ENCODE results near the gene SMIM41. TPM values are rescaled to one million over a fixed set of nuclear protein-coding genes. Genes with fewer than 3 reads are reported as not detected.
A peak's percentile ranks its signal among the peaks of the same experiment; 100 is the strongest.
"Not testable (repeated sequence)": the region's sequence is repeated elsewhere in the genome, so short reads cannot be mapped to it uniquely, and the experiment has no call there.

SMIM41 gene
- total RNA-seq, 1 experiment from 2014 or later = not detected

- intact Hi-C loops (cut with micrococcal nuclease; ENCODE audit: unreplicated experiment) = no loop called here
- peaks cover 18% of the 10 kb centered on the region for H3K27me3 ChIP-seq (ENCODE audit: control insufficient read depth, insufficient read depth, low read length)
- no peaks in the 10 kb centered on the region for H3K9me3 ChIP-seq (ENCODE audit: control insufficient read depth, insufficient read depth, low read depth, low read length)
- TF ChIP-seq TCF7L2 (IDR thresholded peaks at IDR 0.05; ENCODE audit: low read depth, low read length) (no peak), SIN3A (IDR thresholded peaks at IDR 0.05; ENCODE audit: borderline replicate concordance, insufficient read depth, low read depth, low read length) (no peak), REST (IDR thresholded peaks at IDR 0.05; ENCODE audit: insufficient read depth in 1 of 2, low read depth in 2 of 2, low read length in 1 of 2) (no peak), POLR2AphosphoS5 (IDR thresholded peaks at IDR 0.05; ENCODE audit: low read depth, low read length) (no peak), CTCF (IDR thresholded peaks at IDR 0.05) (no peak)
- CTCF ChIA-PET = interaction anchor here (0.6 kb wide), 1 partner anchor 463 kb away, joined by 3 read pairs; no protein-coding TSS in a partner anchor
- no peaks in the 10 kb centered on the region; the same call in 1 of the 2 replicates for H3K4me1 ChIP-seq (ENCODE audit: control insufficient read depth, insufficient read depth, low read length)
- no peaks in the 10 kb centered on the region for H3K36me3 ChIP-seq (ENCODE audit: control insufficient read depth, insufficient read depth, low read length)
- in situ Hi-C loops (cut with HindIII; ENCODE audit: low pct_unique_long_range_greater_than_20kb, low sequenced_read_pairs) = no loop called here
- POLR2A ChIA-PET = no interaction called here
- H3K4me3 ChIP-seq (ENCODE audit: low read depth in 2 of 2, low read length in 2 of 2) = no peak overlapping the region
- BruUV-seq (replicated peaks) = no TSS peak
- H3K27ac ChIP-seq (ENCODE audit: low read length) = no peak overlapping the region
- ATAC-seq (no peak), DNase-seq (ENCODE audit: low read depth, low spot score) (no peak)
Observed at GRCh38 chr12:52096332-52097044, 17.0 kb downstream of the SMIM41 start.

DNA sequence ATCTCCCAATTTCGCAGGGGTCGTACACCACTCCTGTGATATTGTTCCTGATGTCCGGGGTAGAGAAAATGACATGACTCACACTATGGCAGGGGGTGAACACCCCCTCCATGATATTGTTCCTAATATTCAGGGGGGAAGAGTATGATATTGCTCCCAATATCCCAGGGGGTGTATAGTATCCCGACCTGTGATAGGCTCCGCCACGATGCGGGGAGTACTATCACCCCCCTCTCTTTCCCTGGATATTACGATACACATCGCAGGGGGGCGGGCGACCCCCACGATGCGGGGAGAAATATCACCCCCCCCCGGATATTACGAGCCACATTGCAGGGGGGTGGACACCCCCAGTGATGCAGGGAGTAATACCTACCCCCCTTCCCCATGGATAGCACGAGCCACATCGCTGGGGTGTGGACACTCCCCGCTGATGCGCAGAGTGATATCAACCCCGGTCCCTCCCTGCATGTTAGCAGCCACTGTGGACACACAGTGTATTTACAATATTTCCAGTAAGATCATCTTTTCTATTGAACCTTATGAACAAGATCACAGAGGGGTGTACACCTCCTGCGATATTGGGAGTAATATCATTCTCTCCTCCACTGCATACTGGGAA lies 17.7 kb downstream of the SMIM41 start:
- Histone ChIP-seq H3K27me3 (ENCODE audit: control insufficient read depth, insufficient read depth, low read length) (peaks cover 15% of the 10 kb centered on the region), H3K4me1 (ENCODE audit: control insufficient read depth, insufficient read depth, low read length) (no peaks in the 10 kb centered on the region; the same call in 1 of the 2 replicates), H3K27ac (ENCODE audit: low read length) (no peak overlapping the region), H3K36me3 (ENCODE audit: control insufficient read depth, insufficient read depth, low read length) (no peaks in the 10 kb centered on the region), H3K9me3 (ENCODE audit: control insufficient read depth, insufficient read depth, low read depth, low read length) (no peaks in the 10 kb centered on the region), H3K4me3 (ENCODE audit: low read depth in 2 of 2, low read length in 2 of 2) (no peak overlapping the region)
- CTCF ChIA-PET = interaction anchor here (0.6 kb wide), 1 partner anchor 463 kb away, joined by 3 read pairs; no protein-coding TSS in a partner anchor
- POLR2A ChIA-PET = no interaction called here
- ATAC-seq = 0 out of 2 replicates have a peak, but pooled peaks have one; percentile 63
- in situ Hi-C loops (cut with HindIII; ENCODE audit: low pct_unique_long_range_greater_than_20kb, low sequenced_read_pairs) = no loop called here
- no peak for TF ChIP-seq POLR2AphosphoS5 (IDR thresholded peaks at IDR 0.05; ENCODE audit: low read depth, low read length)
- TF ChIP-seq TCF7L2 (IDR thresholded peaks at IDR 0.05; ENCODE audit: low read depth, low read length) = no peak
- no peak for TF ChIP-seq REST (IDR thresholded peaks at IDR 0.05; ENCODE audit: insufficient read depth in 1 of 2, low read depth in 2 of 2, low read length in 1 of 2)
- no peak for TF ChIP-seq SIN3A (IDR thresholded peaks at IDR 0.05; ENCODE audit: borderline replicate concordance, insufficient read depth, low read depth, low read length)
- TF ChIP-seq CTCF (IDR thresholded peaks at IDR 0.05) = no peak
- BruUV-seq (replicated peaks) = no TSS peak
- DNase-seq (ENCODE audit: low read depth, low spot score) = no peak
- intact Hi-C loops (cut with micrococcal nuclease; ENCODE audit: unreplicated experiment) = no loop called here

- BruUV-seq (replicated peaks); H3K9me3 ChIP-seq (ENCODE audit: control insufficient read depth, insufficient read depth, low read depth, low read length); POLR2A ChIA-PET; H3K4me1 ChIP-seq (ENCODE audit: control insufficient read depth, insufficient read depth, low read length); CTCF ChIA-PET; DNase-seq (ENCODE audit: low read depth, low spot score); H3K36me3 ChIP-seq (ENCODE audit: control insufficient read depth, insufficient read depth, low read length); in situ Hi-C loops (cut with HindIII; ENCODE audit: low pct_unique_long_range_greater_than_20kb, low sequenced_read_pairs); intact Hi-C loops (cut with micrococcal nuclease; ENCODE audit: unreplicated experiment); H3K4me3 ChIP-seq (ENCODE audit: low read depth in 2 of 2, low read length in 2 of 2); H3K27ac ChIP-seq (ENCODE audit: low read length); ATAC-seq; H3K27me3 ChIP-seq (ENCODE audit: control insufficient read depth, insufficient read depth, low read length): not testable (repeated sequence)
Observed at GRCh38 chr12:52104431-52105089, 25.1 kb downstream of the SMIM41 start.

All from Panc1 (cell line).